Airway epithelial cell (primary cell): Measurements from ENCODE around the gene MRPL36. TPM values are rescaled to one million over a fixed set of nuclear protein-coding genes. Genes with fewer than 3 reads are reported as not detected.

Experiments
- total RNA-seq: library from RNA; depleted of rRNA; stranded (reverse); fragments of >200 nt; gene quantifications from 2 replicates; pipeline ENCODE4 v1.2.3, GENCODE V29; 2015

The MRPL36 gene
- 56.2 and 77.3 TPM in 2 replicates for total RNA-seq

DNA sequence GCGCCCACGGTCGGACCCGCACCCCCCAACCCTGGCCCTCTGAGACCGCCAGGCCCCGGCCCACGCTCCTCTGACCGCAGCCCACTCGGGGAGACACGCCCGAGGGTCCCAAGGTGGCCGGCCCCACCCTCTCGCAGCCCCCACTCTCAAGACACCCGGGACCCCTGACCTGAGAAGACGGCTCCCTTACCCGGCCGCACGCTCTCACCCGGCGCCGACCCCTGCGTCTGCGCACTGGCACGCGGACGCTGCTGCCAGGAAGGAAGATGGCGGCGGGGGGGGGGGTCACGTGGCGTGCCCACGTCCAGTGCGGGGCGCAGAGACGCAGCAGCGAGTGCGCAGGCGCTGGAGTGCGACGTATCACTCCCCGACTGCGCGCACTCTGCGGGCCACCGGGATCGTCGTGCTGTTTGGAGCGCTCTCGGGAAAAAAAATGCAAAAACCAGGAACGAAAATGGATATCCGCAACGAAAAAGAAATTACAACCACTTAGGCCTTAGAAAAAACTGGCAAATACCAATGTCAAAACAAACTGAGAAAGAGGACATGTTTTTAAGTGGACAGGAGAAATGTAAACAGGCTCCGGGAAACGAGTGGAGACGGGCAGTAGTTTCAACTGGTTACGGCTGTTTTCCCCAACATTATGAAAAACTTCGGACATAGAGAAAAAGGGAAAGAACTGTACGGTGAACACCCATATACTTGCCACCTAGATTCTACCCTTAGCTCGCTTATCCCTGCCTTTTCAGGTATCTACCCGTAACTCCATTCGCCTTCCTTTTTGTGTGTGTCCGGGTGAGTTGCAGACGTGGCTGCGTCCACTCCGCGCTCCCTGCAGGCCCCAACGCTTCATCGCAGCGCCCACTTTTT, at the start of gene MRPL36:
MRPL36 (minus strand) TSS at position 236 of the 870 bp plus-strand sequence. CDS start 902 bp downstream, outside the sequence.

GRCh38 chr5:1801222-1801966, 1.8 kb upstream of the MRPL36 start, which contains the start of gene NDUFS6:
NDUFS6 (plus strand) TSS chr5:1801407; CDS start chr5:1801418, 11 bp downstream.

Other genes starting within 250 kb of the MRPL36 start
- 148 and 149 TPM in 2 replicates for gene NDUFS6, start 1.6 kb upstream of the MRPL36 start, total RNA-seq
- gene IRX4, start 83.1 kb upstream of the MRPL36 start, total RNA-seq: 20.9 and 23.0 TPM in 2 replicates